HS-27A (cell line): ENCODE measurements around the gene MACROH2A2.
"Not testable (repeated sequence)": the region's sequence is repeated elsewhere in the genome, so short reads cannot be mapped to it uniquely, and the experiment has no call there.

Experiments
- DNase-seq: peaks from one replicate; pipeline ENCODE4 v3.0.0-alpha.2; 2012; ENCODE audit warnings: low read depth, missing footprints

Gene MACROH2A2

GRCh38 chr10:70158113-70158512 lies 105.5 kb downstream of the MACROH2A2 start:
- DNase-seq = no peak

DNA sequence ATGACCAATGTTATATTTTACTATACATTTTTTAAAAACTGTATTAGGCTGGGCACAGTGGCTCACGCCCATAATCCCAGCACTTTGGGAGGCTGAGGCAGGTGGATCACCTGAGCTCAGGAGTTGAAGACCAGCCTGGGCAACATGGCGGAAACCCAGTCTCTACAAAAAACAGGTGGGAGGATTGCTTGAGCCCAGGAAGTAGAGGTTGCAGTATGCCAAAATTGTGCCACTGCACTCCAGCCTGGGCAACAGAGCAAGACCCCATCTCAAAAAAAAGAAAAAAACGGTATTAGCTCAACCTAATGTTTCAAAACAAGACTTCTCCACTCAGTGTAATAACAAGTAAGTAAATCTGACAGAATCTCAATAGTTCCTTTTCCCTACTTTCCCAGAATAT lies 106.7 kb downstream of the MACROH2A2 start:
- not testable (repeated sequence) for DNase-seq

DNA sequence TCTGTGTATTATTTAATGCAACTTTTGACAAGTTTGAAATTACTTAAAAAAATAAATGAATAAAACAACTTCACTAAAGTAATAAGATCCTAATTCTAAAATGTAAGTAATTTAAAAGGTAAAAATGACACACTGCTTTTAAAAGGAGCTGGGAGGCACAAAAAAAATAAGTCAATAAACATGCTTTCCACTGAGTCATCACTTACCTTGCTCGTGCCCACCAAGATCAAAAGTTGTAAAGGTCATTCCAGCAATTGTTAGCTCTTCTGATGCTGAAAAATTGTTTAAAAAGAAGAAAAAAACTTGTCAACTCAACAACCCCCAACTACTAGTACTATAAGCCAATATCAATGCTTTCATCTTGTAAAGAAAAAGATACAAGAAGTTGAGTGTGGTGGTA lies 108.2 kb downstream of the MACROH2A2 start:
- DNase-seq = no peak
